ENCODE measurements around the gene HIVEP3.

HIVEP3 gene

DNA sequence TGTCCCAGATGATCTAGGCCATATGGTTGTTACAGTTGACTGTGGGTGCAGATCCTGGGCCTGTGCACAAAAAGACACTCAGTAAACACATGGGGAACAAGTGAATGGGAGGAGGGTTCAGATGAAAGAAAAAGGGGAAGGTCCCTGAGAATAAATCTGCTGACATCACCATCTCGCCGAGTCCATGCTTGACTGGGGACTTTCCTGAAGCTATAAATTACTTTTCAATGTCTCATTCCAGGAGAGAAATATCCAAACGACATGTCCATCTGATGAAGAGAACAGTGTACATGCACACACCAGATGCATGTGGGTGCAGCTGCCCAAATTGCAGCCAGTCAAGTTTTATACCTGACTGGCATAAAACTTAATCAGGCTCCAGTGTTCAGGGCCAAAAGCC lies 109.0 kb downstream of the HIVEP3 start:
- no peak for DNase-seq

DNA sequence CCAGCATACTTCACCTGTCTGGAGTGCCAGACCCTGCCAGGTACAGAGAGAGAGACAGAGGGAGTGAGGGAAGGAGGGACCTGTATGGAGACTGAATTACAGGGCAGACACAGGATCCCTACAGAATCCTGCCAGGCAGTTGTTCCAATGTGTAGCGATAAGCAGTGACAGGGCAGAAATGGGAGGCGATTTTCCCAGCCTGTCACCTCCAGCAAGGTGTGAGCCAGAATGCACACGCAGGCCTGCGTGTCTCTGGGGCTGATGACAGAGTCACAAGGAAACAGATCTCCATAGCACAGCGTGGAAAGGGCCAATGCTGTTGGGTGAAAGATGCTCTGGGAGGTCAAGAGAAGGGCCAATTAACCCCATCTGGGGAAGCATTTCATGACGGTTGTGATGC lies 111.3 kb downstream of the HIVEP3 start:
- no peak for DNase-seq

DNA sequence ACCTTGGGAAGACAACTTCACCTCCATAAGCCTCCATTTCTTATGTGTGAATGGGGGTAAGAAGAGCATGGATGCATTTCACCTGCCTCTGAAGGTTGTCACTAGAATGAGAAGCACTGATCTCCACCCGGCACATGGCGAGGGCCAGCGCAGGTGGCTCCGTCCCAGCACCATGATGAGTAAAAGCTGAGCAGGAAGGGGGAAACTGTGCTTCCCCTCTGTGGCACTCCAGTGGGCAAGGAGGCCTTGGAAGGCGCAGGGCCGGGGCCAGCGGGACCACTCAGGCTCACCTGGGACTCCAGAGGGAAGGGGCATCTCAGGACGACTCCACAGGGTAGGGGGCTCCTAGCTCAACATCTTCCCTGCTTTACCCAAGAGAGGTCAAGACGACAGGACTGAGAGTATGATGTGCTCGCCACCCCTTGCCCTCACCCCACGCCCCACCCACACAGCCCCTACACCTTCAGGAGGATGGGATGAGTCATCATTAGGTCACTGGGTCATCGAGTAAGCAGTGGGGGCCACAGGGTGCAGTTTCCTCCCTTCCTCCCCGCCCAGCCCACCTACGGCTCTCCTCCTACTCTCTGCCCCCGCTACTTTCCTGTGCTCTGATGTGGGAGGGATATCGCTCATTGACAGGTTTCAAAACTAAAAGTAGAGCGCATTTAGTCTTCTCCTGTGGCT lies 112.1 kb downstream of the HIVEP3 start:
- no peak for DNase-seq

DNA sequence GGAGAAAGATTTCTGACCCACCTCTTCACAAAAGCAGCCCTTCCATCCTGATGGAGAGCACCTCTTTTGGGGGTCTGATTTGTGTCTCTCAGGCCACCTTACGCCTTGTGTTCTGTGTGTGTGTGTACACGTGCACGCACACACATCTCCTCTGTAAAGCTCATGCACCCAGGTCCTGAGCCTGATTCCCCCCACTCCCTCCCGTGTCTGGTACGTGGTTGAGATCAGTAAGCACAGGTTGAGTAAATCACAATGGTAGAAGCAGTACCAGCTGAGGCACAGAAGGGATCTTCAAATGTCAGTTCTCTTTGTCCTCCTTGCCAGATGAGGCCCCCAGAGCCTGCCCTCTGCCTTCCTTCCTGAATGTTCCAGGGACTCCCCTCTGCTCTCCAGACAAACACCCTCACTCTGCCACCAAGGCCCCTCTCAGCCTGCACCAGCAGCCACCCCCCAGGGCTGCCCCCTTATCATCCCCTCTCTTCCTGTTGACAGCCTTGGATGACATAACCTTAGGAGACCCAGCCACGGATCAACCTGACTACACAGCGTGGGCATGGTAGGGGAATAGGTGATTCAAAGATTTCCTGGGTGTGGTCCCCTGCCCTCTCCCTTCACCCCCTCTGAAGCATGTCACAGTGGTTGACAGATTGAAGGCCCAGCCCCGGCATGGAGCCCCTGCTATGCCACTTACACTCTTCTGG lies 112.8 kb downstream of the HIVEP3 start:
- DNase-seq = no peak

DNA sequence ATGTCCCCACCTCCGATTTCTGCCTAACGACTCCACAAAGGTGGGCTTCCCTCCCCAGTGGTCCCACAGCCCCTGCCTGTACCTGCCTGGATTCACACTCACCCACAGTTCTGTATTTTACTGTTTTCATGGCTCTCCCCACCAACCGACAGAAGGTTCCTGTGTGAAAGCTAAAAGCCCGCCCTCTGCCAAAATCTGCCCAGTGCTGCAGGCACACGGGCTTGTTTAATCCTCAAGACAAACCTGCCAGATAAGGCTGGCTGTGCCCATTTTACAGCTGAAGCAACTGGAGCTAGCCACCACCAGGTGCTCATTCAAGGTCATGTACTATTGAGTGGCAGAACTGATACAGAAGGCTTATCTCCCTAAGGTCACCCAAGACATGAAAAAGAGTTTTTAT lies 114.5 kb downstream of the HIVEP3 start:
- DNase-seq = no peak

DNA sequence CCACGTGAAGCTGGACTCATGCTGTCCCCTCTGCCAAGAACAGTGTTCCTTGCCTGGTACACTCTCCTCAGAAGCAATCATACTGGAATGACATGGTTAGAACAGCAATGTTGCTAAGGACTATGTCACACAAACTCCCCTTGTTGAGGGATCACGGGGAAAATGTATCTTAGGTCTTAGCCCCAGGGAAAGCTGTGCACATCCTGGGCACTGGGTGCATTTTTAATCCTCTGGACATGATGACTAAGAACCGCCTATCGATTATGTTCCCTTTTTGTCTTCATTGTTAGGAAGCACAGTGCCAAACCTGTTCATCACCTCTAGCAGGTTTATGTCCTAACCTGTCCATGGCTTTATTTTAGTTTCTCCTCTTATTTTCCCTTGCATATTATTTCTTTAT lies 115.1 kb downstream of the HIVEP3 start:
- DNase-seq = no peak

DNA sequence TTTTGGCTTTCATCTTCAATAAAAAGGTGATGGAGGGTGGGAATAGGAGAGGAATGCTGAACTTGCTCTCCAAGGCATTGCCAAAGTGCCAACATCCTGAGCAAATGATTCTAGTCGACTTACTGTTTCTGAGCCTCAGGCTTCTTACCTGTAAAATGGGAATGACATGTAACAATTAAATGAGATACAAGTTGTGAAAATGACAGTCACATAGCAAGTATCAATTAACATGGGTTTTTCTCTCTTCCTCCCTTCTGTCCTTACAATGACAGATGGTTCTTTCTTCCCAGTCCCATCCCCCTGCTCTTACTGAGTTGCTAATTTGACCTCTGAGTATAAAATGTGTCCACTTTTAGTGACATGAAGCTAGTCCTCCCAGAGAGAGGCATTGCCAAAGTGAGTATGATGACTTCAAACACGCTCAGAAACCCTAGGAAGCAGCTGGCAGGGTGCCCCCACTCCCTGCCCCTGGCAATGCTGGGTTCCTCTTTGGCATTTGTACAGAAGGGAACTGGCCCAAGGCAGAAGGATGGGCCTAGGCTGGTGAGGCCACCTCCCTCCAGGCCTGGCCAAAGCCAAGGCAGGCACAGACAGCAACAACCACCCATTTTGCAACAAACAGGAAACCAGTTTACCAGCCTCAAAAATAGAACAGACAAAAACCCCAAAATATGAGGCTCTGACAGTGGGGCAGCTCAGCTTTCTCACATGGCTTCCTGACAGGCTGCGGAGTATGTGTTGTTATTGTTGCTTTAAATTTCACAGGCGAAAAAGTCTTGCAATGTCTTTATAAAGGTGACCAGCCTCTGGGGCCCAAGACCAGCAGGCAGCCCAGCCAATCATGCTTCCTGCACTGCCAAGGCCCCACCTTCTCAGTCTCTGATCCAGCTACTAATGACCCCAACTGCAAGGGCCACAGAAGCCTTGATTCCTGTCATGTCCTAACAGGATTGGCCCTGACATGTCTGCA lies 115.9 kb downstream of the HIVEP3 start:
- DNase-seq = no peak

DNA sequence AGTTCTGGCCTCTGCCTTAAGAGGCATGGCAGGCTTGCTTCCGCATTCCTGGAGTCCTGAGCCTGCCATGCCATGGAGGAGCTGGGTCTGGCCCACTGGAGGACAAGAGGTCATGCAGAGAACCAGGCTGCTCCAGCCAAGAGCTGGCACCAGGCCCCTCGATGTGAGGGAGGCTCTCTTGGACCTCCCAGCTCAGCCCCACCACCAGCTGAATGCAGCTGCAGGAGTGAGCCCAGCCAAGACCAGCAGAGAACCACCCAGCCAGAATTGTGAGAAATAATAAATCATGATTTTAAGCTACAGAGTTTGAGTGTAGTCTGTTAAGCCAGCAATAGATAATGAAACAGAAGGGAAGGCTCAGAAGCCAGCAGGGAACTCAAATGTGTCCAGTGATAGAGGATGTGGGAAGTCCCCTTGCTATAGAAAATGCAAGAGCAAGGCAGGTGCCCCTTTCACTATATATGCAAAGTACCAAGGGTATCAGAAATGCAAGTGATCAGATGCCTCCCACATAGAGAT lies 118.4 kb downstream of the HIVEP3 start:
- no peak for DNase-seq

DNA sequence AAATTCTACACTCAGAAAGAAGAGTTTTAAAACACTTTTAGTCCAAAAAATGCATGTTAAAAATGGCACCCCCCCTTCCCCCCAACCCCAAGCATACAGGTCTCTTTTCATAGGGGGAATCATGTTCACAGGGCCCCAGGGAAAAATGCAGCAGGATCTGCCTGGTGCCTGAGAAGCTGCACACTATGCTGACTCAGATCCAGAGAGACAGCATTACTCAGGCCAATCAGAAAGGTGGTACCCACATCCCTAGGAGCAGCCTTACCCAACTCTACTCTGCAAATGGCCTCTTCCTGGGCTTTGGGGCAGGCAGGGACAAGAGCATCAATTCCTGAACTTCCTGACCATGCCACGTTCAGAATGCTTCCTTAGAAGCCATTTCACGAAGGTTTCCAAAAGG lies 119.0 kb downstream of the HIVEP3 start:
- DNase-seq = no peak

DNA sequence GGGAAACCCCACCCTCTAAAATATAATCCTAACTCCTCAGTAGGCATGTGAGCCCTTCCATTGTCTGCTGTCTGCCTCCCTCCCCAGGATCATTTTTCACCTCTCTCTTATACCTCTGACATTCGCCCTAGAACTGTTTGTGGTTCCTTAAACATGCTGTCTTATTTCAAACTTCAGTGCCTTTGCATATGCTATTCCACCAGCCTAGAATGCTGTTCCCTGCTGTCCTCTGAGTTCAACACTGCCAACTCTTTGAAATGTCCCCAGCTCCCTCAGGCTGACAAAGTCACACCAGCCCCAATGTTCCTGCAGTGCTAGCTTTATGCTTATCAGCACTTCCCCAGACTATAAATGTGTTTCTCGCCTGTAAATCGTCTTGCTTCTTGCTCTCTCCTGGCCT lies 119.5 kb downstream of the HIVEP3 start:
- no peak for DNase-seq

DNA sequence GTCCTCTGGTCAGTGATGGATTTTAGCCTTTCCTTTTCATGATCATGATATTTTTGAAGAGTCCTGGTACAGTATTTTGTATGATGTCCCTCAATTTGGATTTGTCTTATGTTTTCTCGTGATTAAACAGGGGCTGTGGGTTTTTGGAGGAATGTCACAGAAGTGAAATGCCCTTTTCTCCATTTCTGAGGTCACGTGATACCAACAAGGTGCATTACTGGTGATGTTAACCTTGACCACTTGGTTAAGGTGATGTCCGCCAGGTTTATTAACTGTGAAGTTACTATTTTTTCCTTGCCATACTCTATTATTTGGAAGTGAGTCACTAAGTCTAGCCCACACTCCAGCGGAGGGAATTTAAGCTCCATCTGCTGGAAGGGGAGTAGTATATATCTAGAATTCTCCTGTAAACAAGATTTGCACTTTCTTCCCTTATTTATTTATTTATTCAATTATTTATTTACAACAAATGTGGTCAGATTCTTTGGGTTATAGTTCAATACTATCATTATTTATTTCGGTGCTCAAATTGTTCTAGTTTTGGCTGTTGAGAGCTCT lies 123.4 kb downstream of the HIVEP3 start:
- DNase-seq = peak; percentile 13

DNA sequence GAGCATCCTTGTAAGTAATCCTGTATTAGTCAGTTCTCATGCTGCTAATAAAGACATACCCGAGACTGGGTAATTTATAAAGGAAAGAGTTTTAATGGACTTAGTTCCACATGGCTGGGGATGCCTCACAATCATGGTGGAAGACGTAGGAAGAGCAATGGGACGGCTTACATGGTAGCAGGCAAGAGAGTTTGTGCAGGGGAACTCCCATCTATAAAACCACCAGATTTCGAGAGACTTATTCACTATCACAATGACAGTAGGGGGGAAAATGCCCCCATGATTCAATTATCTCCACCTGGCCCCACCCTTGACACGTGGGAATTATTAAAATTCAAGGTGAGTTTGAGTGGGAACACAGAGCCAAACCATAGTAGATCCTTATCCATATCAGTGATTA lies 124.7 kb downstream of the HIVEP3 start:
- DNase-seq = no peak

DNA sequence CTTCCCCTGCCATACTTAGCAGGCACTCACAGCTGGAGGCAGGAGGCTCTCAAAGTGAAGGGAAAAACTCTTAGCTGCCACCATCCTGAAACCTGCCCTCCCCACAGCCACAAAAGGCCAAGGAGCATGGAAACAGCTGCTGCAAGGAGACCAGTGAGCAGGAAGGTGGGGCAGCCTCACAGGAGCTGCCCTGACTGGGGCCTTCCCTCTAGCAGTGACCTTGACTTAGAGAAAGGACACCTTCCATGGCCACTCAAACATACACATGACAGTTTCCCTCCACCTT lies 126.3 kb downstream of the HIVEP3 start:
- DNase-seq = no peak

DNA sequence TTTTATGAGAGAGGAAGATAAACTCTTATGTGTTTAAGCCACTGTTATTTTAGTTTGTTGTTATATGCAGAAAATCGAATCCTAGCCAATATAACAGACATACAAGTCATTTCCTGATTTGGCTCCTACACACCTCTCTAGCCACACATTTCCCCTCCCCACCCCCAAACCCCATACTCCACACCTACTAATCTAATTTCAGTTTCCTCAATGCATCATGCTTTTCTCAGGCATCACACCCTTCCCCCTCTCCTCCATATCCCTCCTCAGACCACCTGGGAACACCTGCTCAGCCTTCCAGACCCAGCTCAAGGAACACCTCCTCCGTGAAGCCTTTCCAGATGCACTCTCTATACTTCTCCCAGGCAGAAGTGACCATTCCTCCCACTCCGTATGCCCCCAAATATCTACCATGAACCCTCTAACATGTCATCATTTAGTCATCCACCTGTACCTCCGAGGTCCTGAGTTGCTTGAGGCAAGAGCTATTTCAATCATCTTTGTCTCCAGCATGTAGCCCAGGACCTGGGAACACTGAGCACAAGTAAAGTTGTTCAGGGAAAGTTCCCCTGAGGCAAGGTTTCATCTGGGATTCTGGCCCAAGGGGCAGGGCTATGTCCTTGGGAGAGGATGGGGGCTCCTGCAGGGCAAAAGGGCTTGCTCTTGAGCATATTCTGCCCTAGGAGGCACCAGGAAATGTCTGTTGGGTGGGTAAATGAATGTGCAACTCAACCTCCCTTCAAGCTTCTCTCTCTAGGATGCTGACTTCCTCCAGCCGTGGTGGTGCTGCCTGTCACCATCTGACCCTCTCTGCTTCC lies 126.8 kb downstream of the HIVEP3 start:
- no peak for DNase-seq

DNA sequence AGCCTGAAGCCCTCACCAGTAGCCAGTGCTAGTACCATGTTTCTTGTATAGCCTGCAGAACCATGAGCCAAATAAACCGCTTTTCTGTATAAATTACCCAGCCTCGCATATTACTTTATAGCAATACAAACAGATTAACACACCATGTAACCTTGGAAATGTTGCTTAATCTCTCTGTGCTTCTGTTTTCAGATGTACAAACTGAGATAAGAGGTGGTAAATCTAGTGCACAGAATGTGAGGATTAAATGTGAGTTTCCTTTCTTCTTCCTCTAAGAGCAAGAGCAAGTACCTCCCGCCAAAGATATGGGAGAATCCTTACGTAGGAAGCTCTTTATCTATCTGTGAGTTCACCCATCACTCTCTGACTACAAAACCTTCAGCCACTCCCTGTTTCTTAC lies 128.4 kb downstream of the HIVEP3 start:
- DNase-seq = peak; percentile 1

DNA sequence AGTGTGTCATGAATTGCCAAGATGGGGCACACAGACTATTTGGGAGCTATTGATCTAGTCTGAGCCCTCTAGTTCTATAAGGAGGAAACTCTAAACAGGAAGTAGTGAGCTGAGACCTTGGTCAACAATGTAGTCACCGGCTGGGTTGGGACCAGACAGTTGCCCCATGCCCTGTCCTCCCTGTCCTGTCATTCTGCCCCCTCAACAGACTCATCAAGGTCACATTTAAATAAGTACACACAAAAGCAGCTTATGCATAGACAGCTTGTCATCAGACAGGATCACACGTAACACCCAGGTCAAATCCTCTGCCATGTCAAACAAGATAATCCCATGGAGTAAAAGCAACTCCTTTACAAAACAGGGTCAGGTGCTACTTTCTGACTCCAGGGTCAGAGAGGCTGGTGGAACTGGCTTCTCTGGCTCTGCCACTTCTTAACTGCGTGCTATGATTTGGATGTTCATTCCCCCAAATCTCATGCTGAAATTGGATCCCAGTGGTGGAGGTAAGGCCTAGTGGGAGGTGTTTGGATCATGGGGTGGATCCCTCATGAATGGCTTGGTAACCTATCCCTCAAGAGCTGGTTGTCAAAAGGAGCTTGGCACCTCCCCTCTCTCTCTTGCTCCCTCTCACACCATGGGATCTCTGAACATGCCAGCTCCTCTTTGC lies 128.9 kb downstream of the HIVEP3 start:
- no peak for DNase-seq

DNA sequence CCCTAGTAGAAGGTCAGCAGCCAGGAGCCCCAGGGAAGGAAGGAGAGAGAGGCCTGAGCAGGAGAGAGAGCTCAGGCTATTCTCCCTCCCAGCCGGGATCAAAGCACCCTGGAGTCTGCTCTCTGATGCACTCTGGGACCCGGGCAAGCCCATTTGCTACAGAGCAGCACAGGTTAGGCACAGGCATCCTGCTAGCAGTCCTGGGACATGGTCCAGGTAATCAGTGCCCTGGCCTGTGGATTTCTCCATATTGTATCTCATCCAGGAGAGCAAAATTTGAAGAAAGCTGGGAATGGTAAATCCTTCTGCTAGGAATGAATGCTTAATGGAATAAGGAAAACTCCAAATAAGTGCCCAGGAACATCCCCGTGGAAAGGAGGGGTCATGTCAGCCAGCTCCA lies 130.3 kb downstream of the HIVEP3 start:
- no peak for DNase-seq

DNA sequence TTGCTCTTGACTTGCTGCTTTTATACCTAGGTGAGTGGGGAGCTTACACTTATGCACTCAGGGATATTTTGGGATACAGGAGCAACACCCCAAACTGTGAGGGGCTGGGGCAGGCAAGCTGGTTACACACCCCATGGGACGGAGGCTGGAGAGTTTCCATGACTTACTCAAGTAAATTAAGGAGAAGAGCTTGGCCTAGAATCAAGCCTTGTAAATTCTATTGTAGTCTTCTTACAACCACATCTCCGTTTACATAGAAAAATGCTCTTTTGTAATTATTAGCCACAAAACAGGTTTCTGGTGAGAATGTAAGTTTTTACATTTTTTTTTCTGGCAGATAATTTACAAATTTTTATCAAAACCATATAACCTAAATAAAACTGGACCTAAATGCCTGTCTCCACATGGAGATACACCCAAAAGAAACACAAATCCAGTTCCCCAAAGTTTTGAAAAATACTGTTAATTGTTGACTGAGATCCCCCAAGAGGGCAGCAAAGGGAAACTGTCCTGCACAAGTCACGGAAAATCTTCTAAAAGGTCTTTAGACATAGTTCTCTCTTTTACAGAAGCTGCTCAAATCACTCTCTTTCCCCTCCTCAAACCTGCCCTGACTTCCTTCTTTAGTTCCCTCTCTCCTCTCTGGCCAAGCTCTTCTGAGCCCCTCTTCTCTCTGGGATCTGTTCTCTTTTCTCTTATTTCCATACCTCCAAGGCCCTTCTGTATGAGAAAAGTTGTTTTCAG lies 134.0 kb downstream of the HIVEP3 start:
- peak; percentile 6 for DNase-seq

DNA sequence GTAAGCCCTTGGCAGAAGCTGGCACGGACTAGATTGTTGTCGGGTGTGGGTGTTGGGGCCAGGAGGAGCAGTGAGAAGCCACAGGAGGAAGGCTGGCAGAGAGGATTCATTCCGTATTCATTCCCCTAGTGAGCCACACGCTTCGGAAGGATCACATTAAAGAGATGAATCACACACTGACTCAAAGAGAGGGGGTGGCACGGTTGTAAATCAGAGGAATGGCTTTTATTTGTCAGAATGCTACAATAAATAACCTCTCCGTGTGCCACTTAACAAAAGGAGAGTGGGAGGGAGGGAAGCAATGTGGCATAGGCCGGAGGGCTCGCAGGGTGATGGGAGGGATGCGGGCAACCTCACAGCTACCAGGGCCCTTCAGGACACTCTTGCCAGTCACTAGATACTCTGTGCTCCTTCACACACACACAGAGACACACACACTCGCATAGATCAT lies 135.5 kb downstream of the HIVEP3 start:
- DNase-seq = no peak

DNA sequence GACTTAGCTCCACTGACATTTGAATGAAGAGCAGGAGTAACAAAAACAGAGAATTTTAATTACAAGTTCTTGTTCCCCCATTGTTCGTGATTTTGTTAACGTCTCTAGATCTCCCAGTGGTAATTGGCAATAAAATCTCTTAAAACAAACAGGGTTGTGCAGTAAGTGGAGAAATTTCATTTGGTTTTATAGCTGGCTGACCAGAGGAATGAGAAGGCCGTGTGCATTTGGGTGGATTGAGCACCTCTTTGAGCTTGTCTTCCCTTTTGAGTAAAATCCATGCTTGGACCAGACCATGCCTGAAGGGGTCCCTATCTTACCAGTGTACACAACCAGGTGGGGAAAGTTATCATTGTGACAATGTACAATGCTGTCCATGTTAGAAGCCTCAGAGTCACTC lies 137.8 kb downstream of the HIVEP3 start:
- no peak for DNase-seq

DNA sequence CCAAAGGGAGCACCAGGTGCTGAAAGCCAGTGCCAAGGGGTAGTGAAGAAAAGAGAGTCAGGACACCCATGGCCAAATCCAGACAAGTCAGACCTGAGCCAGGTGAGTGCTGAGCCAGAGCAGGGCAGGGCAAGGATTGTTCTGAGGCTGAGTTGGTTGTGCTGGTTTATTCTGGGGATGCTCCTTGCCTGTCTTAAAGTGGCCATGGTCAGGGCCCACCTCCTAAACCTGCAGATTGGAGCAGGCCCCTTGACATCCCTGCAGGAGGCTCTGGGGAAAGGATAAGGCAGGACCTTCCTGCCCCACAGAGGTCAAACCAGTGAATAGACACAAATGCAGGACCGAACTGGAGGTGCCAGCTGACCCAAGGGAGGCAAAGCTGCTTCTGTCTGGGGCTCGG lies 138.4 kb downstream of the HIVEP3 start:
- no peak for DNase-seq
